Measurements from ENCODE around the gene DRC7.

Gene DRC7

DNA sequence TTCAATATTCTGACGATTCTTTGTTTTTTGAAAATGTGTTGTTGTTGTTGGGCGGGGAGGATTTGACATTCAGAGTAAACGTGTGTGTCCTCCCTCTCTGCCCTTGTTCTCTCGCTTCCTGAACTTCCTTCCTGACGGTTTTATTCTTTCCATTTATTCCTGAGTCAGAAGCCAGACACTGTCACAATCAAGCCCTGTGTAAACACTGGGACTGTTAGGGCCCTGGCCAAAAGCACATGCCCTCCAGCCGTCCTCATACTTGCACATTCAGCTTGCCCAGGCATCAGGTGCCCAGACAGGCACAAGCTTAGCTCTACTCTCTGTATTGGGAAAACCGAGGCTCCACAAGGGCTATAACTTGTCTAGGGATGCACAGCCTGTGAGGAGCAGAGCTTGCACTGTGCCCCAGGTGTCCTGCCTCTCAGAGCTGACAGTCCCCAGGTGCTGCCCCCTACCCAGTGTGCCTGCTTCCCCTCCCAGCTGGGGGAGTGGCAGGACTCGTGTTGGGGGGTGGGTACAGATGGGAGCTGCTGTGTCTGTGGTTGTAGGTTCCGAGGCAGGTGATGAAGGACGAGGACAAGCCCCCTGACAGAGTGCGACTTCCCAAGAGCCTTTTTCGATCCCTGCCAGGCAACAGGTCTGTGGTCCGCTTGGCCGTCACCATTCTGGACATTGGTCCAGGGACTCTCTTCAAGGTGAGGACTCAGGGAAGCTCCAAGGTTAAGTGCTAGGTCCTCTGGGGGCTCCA, 16.8 kb upstream of the DRC7 start:
- peak in 1 of 2 experiments; percentile 24 for DNase-seq

GRCh38 chr16:57679016-57679415, 15.6 kb upstream of the DRC7 start:
- DNase-seq = no peak

GRCh38 chr16:57679767-57680482, 14.7 kb upstream of the DRC7 start:
- no peak for DNase-seq

- no peak for DNase-seq
Observed at GRCh38 chr16:57680842-57681375, 13.7 kb upstream of the DRC7 start.

GRCh38 chr16:57681950-57682728, 12.5 kb upstream of the DRC7 start:
- DNase-seq = no peak

GRCh38 chr16:57682809-57683635, 11.6 kb upstream of the DRC7 start:
- DNase-seq = no peak

- DNase-seq = no peak
Observed at GRCh38 chr16:57683636-57684545, 10.7 kb upstream of the DRC7 start.

- no peak for DNase-seq
Observed at GRCh38 chr16:57684626-57685358, 9.8 kb upstream of the DRC7 start.

- DNase-seq = no peak
Observed at GRCh38 chr16:57685633-57686032, 9.0 kb upstream of the DRC7 start.

- no peak for DNase-seq
Observed at GRCh38 chr16:57686577-57686976, 8.0 kb upstream of the DRC7 start.

- DNase-seq = no peak
Observed at GRCh38 chr16:57687363-57687929, 7.2 kb upstream of the DRC7 start.

DNA sequence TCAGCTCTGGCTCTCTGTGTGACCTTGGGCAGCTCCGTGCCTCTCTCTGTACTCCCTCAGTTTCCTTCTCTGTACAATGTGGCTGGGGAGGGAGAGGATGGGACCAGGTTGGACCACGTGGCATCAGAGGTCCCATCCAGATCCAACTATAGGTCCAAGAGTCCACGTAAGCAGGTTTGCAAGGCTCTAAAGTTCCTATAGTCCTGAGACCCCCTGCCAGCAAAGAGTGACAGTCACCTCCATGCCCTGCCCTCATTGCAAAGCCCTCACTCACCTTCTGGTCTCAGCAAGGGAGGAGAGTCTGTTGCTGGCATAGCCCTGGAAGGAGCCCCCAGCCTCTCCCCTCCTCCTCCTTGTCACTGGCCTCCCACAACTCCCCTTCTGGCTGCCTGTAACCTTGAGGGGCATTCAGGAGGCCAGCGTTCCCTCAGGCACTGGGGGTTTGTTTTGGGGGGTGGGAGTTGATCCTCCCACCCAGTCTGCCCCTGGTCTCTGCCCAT, 6.1 kb upstream of the DRC7 start:
- DNase-seq = no peak

DNA sequence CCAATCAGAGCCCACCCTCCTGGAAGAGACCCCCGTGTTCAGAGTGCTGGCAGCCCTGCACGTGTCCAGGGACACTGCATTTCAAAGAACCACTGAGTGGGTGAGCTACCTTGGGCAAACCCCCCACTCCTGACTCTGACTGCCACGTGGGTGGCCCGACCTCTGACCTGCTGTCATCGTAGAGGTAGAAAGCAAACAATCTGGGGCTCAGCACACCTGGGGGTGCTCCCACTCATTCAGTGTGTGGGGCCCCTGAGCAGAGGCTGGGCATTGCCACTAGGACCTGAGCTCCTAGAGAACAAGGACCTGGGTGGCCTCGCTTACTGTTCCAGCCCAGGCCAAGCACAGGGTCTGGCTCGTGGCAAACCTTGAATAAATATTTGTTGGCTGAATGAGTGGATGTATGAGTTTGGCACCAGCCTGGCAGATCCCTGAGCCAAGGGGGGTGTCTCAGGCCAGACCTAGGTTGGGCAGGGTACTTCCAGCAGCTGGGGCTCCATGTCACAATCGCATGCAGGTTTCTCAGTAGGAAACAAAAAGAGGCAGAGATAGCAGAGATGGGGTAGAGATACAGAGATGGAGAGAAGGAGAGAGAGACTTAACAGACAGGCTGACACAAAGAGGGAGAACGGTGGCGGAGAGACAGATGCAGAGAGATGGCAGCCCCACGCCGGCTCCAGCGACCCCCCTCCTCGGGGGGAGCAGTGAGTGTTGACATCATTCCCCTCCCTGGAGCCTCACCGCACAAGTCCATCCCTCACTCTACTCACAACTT, 5.4 kb upstream of the DRC7 start:
- no peak for DNase-seq

DNA sequence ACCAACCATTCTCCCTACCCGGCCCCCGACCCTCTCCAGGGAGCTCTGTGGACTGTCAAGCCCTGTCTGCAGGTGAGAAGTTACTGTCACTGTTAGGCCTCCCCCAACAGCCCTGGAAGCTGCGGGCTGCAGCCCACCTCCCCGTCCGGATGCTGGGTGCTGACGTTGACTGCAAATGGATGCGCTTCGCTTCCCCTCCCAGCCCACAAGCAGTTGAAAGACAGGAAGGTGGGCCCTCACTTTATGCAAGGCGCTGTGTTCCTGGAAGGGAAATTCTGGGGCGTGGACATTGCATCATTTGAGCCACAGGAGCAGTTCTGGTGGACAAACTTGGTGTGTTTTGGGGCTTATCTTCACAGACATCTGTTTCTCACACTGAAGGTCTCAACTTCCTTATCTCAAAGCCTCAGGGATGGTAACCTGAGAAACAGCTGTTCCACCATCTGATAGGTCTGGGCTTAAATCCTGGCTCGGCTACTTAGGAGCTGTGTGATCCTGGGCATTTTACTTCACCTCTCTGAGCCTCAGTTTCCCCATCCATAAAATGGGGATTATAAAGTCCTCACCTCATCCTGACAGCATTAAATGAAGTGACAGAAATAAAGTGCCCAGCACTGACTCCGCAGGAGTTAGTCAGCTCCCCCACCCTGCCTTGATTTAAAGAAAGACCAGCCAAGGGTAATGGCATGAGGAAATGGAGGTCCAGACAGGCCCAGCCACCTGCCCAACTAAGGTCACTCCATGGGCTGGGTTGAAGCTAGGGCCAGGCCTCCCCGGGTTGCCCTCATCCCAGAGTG, 4.6 kb upstream of the DRC7 start:
- no peak for DNase-seq

GRCh38 chr16:57690782-57691471, 3.7 kb upstream of the DRC7 start:
- no peak for DNase-seq

DNA sequence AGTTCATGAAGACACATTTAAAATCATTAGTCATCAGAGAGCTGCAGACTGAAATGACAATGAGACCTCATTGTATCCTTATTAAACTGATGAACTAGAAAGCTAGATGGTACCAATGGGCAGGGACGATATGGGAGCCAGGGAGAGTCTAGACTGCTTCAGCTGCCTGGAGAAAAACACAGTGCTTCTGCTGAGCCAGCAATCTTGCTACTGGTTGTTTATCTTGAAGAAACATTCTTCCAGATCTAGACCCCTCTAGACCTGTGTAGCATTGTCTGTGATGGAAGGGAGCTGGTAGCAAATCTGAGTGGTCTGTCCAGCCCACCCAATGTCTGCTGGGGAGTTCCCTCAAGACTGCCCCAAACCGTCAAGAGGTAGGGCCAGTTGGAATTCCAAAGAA, 2.0 kb upstream of the DRC7 start:
- no peak for DNase-seq

- no peak for DNase-seq
Observed at GRCh38 chr16:57693550-57693949, 1.1 kb upstream of the DRC7 start.

- DNase-seq = no peak
Observed at GRCh38 chr16:57694231-57694724, 328 bp upstream of the DRC7 start.

Measured in SHP77 (cell line).